Natural killer cell (primary cell): Measurements from ENCODE around the gene SMAD3. TPM values are rescaled to one million over a fixed set of nuclear protein-coding genes. Genes with fewer than 3 reads are reported as not detected.
"Not testable (repeated sequence)": the region's sequence is repeated elsewhere in the genome, so short reads cannot be mapped to it uniquely, and the experiment has no call there.

Experiments
- ATAC-seq, 3 donors: fragments of 150-1000 bp in 2 of 3; fragments of 200-7000 bp in 1 of 3; cut with Tn5 transposase; 1 replicate in 1 of 3; 2 replicates in 2 of 3; pipeline ENCODE4 v1.10.0; 2021; ENCODE audit warnings: mild to moderate bottlenecking in 2 of 3, moderate library complexity in 2 of 3
- DNase-seq, 2 donors: peaks; one replicate each; pipeline versions ENCODE4 v3.0.0 to v3.0.0-alpha.2; 2013 to 2021; ENCODE audit warnings: mixed read lengths in 1 of 2
- H3K27ac ChIP-seq: one replicate; pipeline ENCODE4 v1.5.1; 2013; ENCODE audit warnings: mild to moderate bottlenecking, low read length
- H3K27me3 ChIP-seq: one replicate; pipeline ENCODE4 v1.6.1; 2013; ENCODE audit warnings: low read length; ENCODE audit not compliant: control insufficient read depth, insufficient read depth
- H3K36me3 ChIP-seq: one replicate; pipeline ENCODE4 v1.6.1; 2013; ENCODE audit warnings: low read length; ENCODE audit not compliant: control insufficient read depth, insufficient read depth
- H3K4me1 ChIP-seq: one replicate; pipeline ENCODE4 v1.6.1; 2013; ENCODE audit warnings: low read length; ENCODE audit not compliant: control insufficient read depth, insufficient read depth
- H3K4me3 ChIP-seq: one replicate; pipeline ENCODE4 v1.5.1; 2013; ENCODE audit warnings: low read length
- H3K9me3 ChIP-seq: one replicate; pipeline ENCODE4 v1.6.1; 2013; ENCODE audit warnings: low read length; ENCODE audit not compliant: control insufficient read depth, insufficient read depth
- H3K27ac Mint-ChIP-seq, 2 donors: one replicate each; pipeline ENCODE4 v1.8.0; 2022; ENCODE audit warnings: mild to moderate bottlenecking in 2 of 2, mixed read lengths in 2 of 2, moderate library complexity in 1 of 2
- H3K27me3 Mint-ChIP-seq, 2 donors: one replicate each; pipeline ENCODE4 v1.8.0; 2022; ENCODE audit warnings: low read depth in 2 of 2, mixed read lengths in 2 of 2
- H3K36me3 Mint-ChIP-seq: one replicate; pipeline ENCODE4 v1.8.0; 2022; ENCODE audit warnings: mixed read lengths
- H3K4me1 Mint-ChIP-seq, 2 donors: one replicate each; pipeline ENCODE4 v1.8.0; 2022; ENCODE audit warnings: mixed read lengths in 2 of 2
- H3K4me3 Mint-ChIP-seq: one replicate; pipeline ENCODE4 v1.8.0; 2022; ENCODE audit warnings: mild to moderate bottlenecking, moderate library complexity, mixed read lengths
- H3K9me3 Mint-ChIP-seq, 2 donors: one replicate each; pipeline ENCODE4 v1.8.0; 2022; ENCODE audit warnings: mixed read lengths in 2 of 2
- CTCF ChIP-seq: fragments of 200-600 bp; IDR thresholded peaks from one replicate; pipeline ENCODE4 v1.8.0; 2022; ENCODE audit warnings: antibody characterized with exemption
- WGBS: methylation state at CpG from one replicate; pipeline ENCODE4 v1.1.7; 2013; ENCODE audit warnings: missing lambda C conversion rate; ENCODE audit not compliant: insufficient coverage; 5-methylcytosine and 5-hydroxymethylcytosine counted together
- intact Hi-C: fragments of 100-400 bp; cut with micrococcal nuclease; formaldehyde crosslinking; loops from one replicate; pipeline ENCODE4 v1.14.2; 2022
- total RNA-seq, 4 donors: library from RNA; stranded (reverse); fragments of 120-200 nt in 1 of 4; gene quantifications; one replicate each; pipeline versions ENCODE4 v1.2.3 to v1.2.4, GENCODE V29; 2013 to 2022

The SMAD3 gene
- total RNA-seq, 3 donors from 2014 or later (not counting 1 experiment from before 2014, with no cell fraction given) = 47.1 to 72.6 (median 63.0) TPM

GRCh38 chr15:67019069-67019468 lies 46.3 kb upstream of the SMAD3 start:
- no peak overlapping the region for H3K4me3 Mint-ChIP-seq
- peaks cover 0 to 3% of the 10 kb centered on the region in 2 donors for H3K27me3 Mint-ChIP-seq
- Histone ChIP-seq H3K27ac (no peak overlapping the region), H3K36me3 (no peaks in the 10 kb centered on the region), H3K4me1 (peaks cover 12% of the 10 kb centered on the region), H3K27me3 (no peaks in the 10 kb centered on the region), H3K9me3 (no peaks in the 10 kb centered on the region), H3K4me3 (no peak overlapping the region)
- H3K27ac Mint-ChIP-seq = no peak overlapping the region
- WGBS = 82% methylated on average over 5 of the region's 5 CpGs
- DNase-seq = no peak
- peaks cover 0 to 1% of the 10 kb centered on the region in 2 donors for H3K4me1 Mint-ChIP-seq
- no peak for TF ChIP-seq CTCF
- ATAC-seq = no peak
- no peaks in the 10 kb centered on the region for H3K36me3 Mint-ChIP-seq
- no peaks in the 10 kb centered on the region for H3K9me3 Mint-ChIP-seq
- intact Hi-C loops = no loop called here

GRCh38 chr15:67019884-67020520 lies 45.4 kb upstream of the SMAD3 start:
- 79% methylated on average over 5 of the region's 5 CpGs for WGBS
- H3K9me3 Mint-ChIP-seq = no peaks in the 10 kb centered on the region
- Histone ChIP-seq H3K27me3 (no peaks in the 10 kb centered on the region), H3K27ac (no peak overlapping the region), H3K36me3 (no peaks in the 10 kb centered on the region), H3K4me1 (peaks cover 12% of the 10 kb centered on the region), H3K4me3 (no peak overlapping the region), H3K9me3 (no peaks in the 10 kb centered on the region)
- ATAC-seq (no peak), DNase-seq (no peak)
- no peak overlapping the region for H3K27ac Mint-ChIP-seq
- TF ChIP-seq CTCF = no peak
- H3K36me3 Mint-ChIP-seq = no peaks in the 10 kb centered on the region
- intact Hi-C loops = no loop called here
- peaks cover 0 to 9% of the 10 kb centered on the region in 2 donors for H3K4me1 Mint-ChIP-seq
- H3K4me3 Mint-ChIP-seq = no peak overlapping the region
- peaks cover 0 to 5% of the 10 kb centered on the region in 2 donors for H3K27me3 Mint-ChIP-seq

GRCh38 chr15:67020668-67021067 lies 44.7 kb upstream of the SMAD3 start:
- DNase-seq, H3K27ac Mint-ChIP-seq, intact Hi-C loops, H3K27ac ChIP-seq, ATAC-seq, H3K4me3 ChIP-seq, H3K36me3 ChIP-seq, H3K4me1 Mint-ChIP-seq, H3K4me3 Mint-ChIP-seq, H3K27me3 ChIP-seq, H3K36me3 Mint-ChIP-seq, H3K27me3 Mint-ChIP-seq, H3K9me3 ChIP-seq, H3K9me3 Mint-ChIP-seq: not testable (repeated sequence)
- WGBS = no CpG with 5 or more reads among the region's 2 CpGs
- peaks cover 13% of the 10 kb centered on the region for H3K4me1 ChIP-seq

- H3K27me3 Mint-ChIP-seq = peaks cover 0 to 5% of the 10 kb centered on the region in 2 donors
- no peaks in the 10 kb centered on the region for H3K9me3 ChIP-seq
- no peak for TF ChIP-seq CTCF
- DNase-seq = no peak
- no peak for ATAC-seq
- intact Hi-C loops = no loop called here
- no peak overlapping the region for H3K27ac Mint-ChIP-seq
- H3K4me1 Mint-ChIP-seq = peaks cover 0 to 9% of the 10 kb centered on the region in 2 donors
- no peaks in the 10 kb centered on the region for H3K27me3 ChIP-seq
- H3K4me3 ChIP-seq = no peak overlapping the region
- H3K27ac ChIP-seq = no peak overlapping the region
- H3K9me3 Mint-ChIP-seq = no peaks in the 10 kb centered on the region
- H3K4me3 Mint-ChIP-seq = no peak overlapping the region
- no peaks in the 10 kb centered on the region for H3K36me3 ChIP-seq
- no peaks in the 10 kb centered on the region for H3K36me3 Mint-ChIP-seq
- peaks cover 16% of the 10 kb centered on the region for H3K4me1 ChIP-seq
These were observed 43.9 kb upstream of the SMAD3 start for GRCh38 chr15:67021455-67021854.
